Liver (tissue), 9 donors: Measurements from ENCODE around the gene CLCF1. TPM values are rescaled to one million over a fixed set of nuclear protein-coding genes. Genes with fewer than 3 reads are reported as not detected.

ENCODE experiments used
- DNase-seq: peaks from one replicate; pipeline ENCODE4 v3.0.0-alpha.2; 2017; ENCODE audit warnings: low spot score
- H3K27ac ChIP-seq, 2 donors: one replicate each; pipeline ENCODE4 v1.7.0; 2013; ENCODE audit warnings: inconsistent platforms in 2 of 2, low read length in 2 of 2, control low read depth in 1 of 2, low read depth in 1 of 2, mild to moderate bottlenecking in 1 of 2
- H3K27me3 ChIP-seq, 4 donors: one replicate each; pipeline versions ENCODE4 v1.6.1 to v1.7.0; 2013; ENCODE audit warnings: low read length in 3 of 4, inconsistent platforms in 1 of 4, mild to moderate bottlenecking in 1 of 4, moderate library complexity in 1 of 4; ENCODE audit not compliant: control insufficient read depth in 4 of 4, insufficient read depth in 4 of 4
- H3K36me3 ChIP-seq, 4 donors: one replicate each; pipeline versions ENCODE4 v1.6.1 to v1.7.0; 2013; ENCODE audit warnings: low read length in 3 of 4, mild to moderate bottlenecking in 3 of 4, low read depth in 1 of 4, moderate library complexity in 1 of 4; ENCODE audit not compliant: control insufficient read depth in 4 of 4, insufficient read depth in 3 of 4
- H3K4me1 ChIP-seq, 4 donors: one replicate each; pipeline versions ENCODE4 v1.6.1 to v1.7.0; 2013; ENCODE audit warnings: low read length in 3 of 4, mild to moderate bottlenecking in 3 of 4, moderate library complexity in 1 of 4; ENCODE audit not compliant: control insufficient read depth in 4 of 4, insufficient read depth in 4 of 4
- H3K4me3 ChIP-seq, 3 donors: one replicate each; pipeline versions ENCODE4 v1.6.1 to v1.7.0; 2013; ENCODE audit warnings: low read length in 3 of 3, control low read depth in 1 of 3, low read depth in 1 of 3, mild to moderate bottlenecking in 1 of 3
- H3K9ac ChIP-seq, 2 donors: one replicate each; pipeline ENCODE4 v1.7.0; 2013; ENCODE audit warnings: low read length in 2 of 2, mild to moderate bottlenecking in 2 of 2, moderate library complexity in 2 of 2, control low read depth in 1 of 2, low read depth in 1 of 2
- H3K9me3 ChIP-seq, 4 donors: one replicate each; pipeline versions ENCODE4 v1.6.1 to v1.7.0; 2013; ENCODE audit warnings: low read length in 3 of 4; ENCODE audit not compliant: control insufficient read depth in 4 of 4
- ATF3 ChIP-seq: IDR thresholded peaks from 2 replicates; pipeline ENCODE4 v1.6.1; 2016; ENCODE audit warnings: antibody characterized with exemption
- CTCF ChIP-seq: fragments of 150-350 bp; IDR thresholded peaks from 2 replicates; pipeline ENCODE4 v1.5.1; 2017; ENCODE audit warnings: improper control_type of control experiment, low read depth, low read length; ENCODE audit not compliant: missing input control
- EGR1 ChIP-seq, 2 donors: IDR thresholded peaks; 2 replicates each; pipeline ENCODE4 v1.6.1; 2016 to 2018; ENCODE audit warnings: antibody characterized with exemption in 2 of 2, low read depth in 2 of 2
- FOXA1 ChIP-seq: IDR thresholded peaks from 2 replicates; pipeline ENCODE4 v1.6.1; 2016; ENCODE audit warnings: antibody characterized with exemption
- FOXA2 ChIP-seq: IDR thresholded peaks from 2 replicates; pipeline ENCODE4 v1.6.1; 2016; ENCODE audit warnings: antibody characterized with exemption
- HNF4A ChIP-seq, 2 donors: conservative IDR thresholded peaks; 2 replicates each; pipeline ENCODE4 v1.6.1; 2016; ENCODE audit warnings: antibody characterized with exemption in 2 of 2, mild to moderate bottlenecking in 2 of 2
- HNF4G ChIP-seq: IDR thresholded peaks from 2 replicates; pipeline ENCODE4 v1.6.1; 2016; ENCODE audit warnings: antibody characterized with exemption
- NR2F2 ChIP-seq: IDR thresholded peaks from 2 replicates; pipeline ENCODE4 v1.6.1; 2016; ENCODE audit warnings: antibody characterized with exemption
- REST ChIP-seq: IDR thresholded peaks from 2 replicates; pipeline ENCODE4 v1.6.1; 2016; ENCODE audit warnings: antibody characterized with exemption, mild to moderate bottlenecking
- WGBS: extraction: QIAGEN DNeasy Blood & Tissue Kit; methylation state at CpG from one replicate; pipeline ENCODE4 v1.1.7; 2013; 5-methylcytosine and 5-hydroxymethylcytosine counted together
- polyA plus RNA-seq, 2 donors: library from polyadenylated mRNA; stranded (reverse) in 1 of 2; unstranded in 1 of 2; fragments of 200-250 nt in 1 of 2; fragments of >200 nt in 1 of 2; fragmentation: Nextera tagmentation in 1 of 2; extraction: Ambion mirVana in 1 of 2; gene quantifications; one replicate each; pipeline versions ENCODE4 v1.2.1 to v1.2.3, GENCODE V29; 2013 to 2015
- total RNA-seq, 2 donors: library from RNA; depleted of rRNA; stranded (reverse); fragments of >200 nt; gene quantifications; one replicate each; pipeline ENCODE4 v1.2.3, GENCODE V29; 2014
- donor health status: healthy.
- donor health status: healthy.
- donor health status: healthy.
- donor health status: healthy.
- donor health status: healthy.

Gene CLCF1
- total and polyA plus RNA-seq, 4 donors: 0.14 to 1.8 (median 0.20) TPM

GRCh38 chr11:67400251-67400941 lies 27.0 kb upstream of the CLCF1 start:
- Histone ChIP-seq H3K4me3 (peak overlapping the region; percentile 75 to 95 (median 89)), H3K4me1 (peaks cover 11 to 29% (median 19%) of the 10 kb centered on the region in 4 donors), H3K27ac (peak overlapping the region in 1 of 2 donors; percentile 89), H3K9me3 (no peaks in the 10 kb centered on the region), H3K27me3 (no peaks in the 10 kb centered on the region), H3K9ac (peak overlapping the region in 1 of 2 donors; percentile 86), H3K36me3 (peaks cover 17 to 35% (median 22%) of the 10 kb centered on the region in 4 donors)
- DNase-seq: no peak
- 30% methylated on average over 23 of the region's 23 CpGs for WGBS
- no peak for TF ChIP-seq HNF4G
- no peak for TF ChIP-seq NR2F2
- TF ChIP-seq EGR1 (IDR thresholded peaks at IDR 0.05; ENCODE audit: low read depth in 2 of 2): no peak
- no peak for TF ChIP-seq FOXA2
- TF ChIP-seq REST: no peak
- TF ChIP-seq ATF3: no peak

- WGBS: 90% methylated on average over 31 of the region's 31 CpGs
- peaks cover 20 to 36% (median 22%) of the 10 kb centered on the region in 4 donors for H3K36me3 ChIP-seq
These were observed 25.5 kb upstream of the CLCF1 start for GRCh38 chr11:67398661-67399563.

More at GRCh38 chr11:67398661-67399563, 25.5 kb upstream of the CLCF1 start:
- H3K9me3 ChIP-seq: no peaks in the 10 kb centered on the region
- H3K4me3 ChIP-seq: no peak overlapping the region
- H3K9ac ChIP-seq: no peak overlapping the region
- no peak for DNase-seq
- no peak for TF ChIP-seq REST
- no peak for TF ChIP-seq NR2F2
- TF ChIP-seq HNF4G: no peak
- no peak for TF ChIP-seq CTCF
- no peak for TF ChIP-seq HNF4A (conservative IDR thresholded peaks at IDR 0.05)
- no peak for TF ChIP-seq FOXA1
- H3K27me3 ChIP-seq: no peaks in the 10 kb centered on the region
- peaks cover 11 to 29% (median 19%) of the 10 kb centered on the region in 4 donors for H3K4me1 ChIP-seq
- H3K27ac ChIP-seq: no peak overlapping the region
